Central memory CD8-positive, alpha-beta T cell (primary cell): ENCODE results near the gene LRRFIP1.
"Not testable (repeated sequence)": the region's sequence is repeated elsewhere in the genome, so short reads cannot be mapped to it uniquely, and the experiment has no call there.

Experiments
- ATAC-seq: fragments of 150-1000 bp; cut with Tn5 transposase; replicated peaks from 2 replicates; pipeline ENCODE4 v1.10.0; 2022; ENCODE audit warnings: mild to moderate bottlenecking, moderate FRiP score, moderate number of reproducible peaks; ENCODE audit not compliant: poor library complexity, severe bottlenecking; ENCODE audit errors: extremely low read depth
- DNase-seq, 2 donors: peaks; one replicate each; pipeline ENCODE4 v3.0.0; 2021; ENCODE audit warnings: low spot score in 2 of 2
- H3K27ac Mint-ChIP-seq: one replicate; pipeline ENCODE4 v1.8.0; 2022; ENCODE audit warnings: low read depth, mild to moderate bottlenecking, moderate library complexity, mixed read lengths
- H3K27me3 Mint-ChIP-seq: one replicate; pipeline ENCODE4 v1.8.0; 2022; ENCODE audit warnings: mixed read lengths
- H3K36me3 Mint-ChIP-seq: one replicate; pipeline ENCODE4 v1.8.0; 2022; ENCODE audit warnings: mild to moderate bottlenecking, moderate library complexity, mixed read lengths; ENCODE audit not compliant: insufficient read depth
- H3K4me1 Mint-ChIP-seq: one replicate; pipeline ENCODE4 v1.8.0; 2022; ENCODE audit warnings: mixed read lengths
- H3K4me3 Mint-ChIP-seq: one replicate; pipeline ENCODE4 v1.8.0; 2022; ENCODE audit warnings: mild to moderate bottlenecking, moderate library complexity, mixed read lengths
- H3K9me3 Mint-ChIP-seq: one replicate; pipeline ENCODE4 v1.8.0; 2022; ENCODE audit warnings: mixed read lengths

Gene LRRFIP1

DNA sequence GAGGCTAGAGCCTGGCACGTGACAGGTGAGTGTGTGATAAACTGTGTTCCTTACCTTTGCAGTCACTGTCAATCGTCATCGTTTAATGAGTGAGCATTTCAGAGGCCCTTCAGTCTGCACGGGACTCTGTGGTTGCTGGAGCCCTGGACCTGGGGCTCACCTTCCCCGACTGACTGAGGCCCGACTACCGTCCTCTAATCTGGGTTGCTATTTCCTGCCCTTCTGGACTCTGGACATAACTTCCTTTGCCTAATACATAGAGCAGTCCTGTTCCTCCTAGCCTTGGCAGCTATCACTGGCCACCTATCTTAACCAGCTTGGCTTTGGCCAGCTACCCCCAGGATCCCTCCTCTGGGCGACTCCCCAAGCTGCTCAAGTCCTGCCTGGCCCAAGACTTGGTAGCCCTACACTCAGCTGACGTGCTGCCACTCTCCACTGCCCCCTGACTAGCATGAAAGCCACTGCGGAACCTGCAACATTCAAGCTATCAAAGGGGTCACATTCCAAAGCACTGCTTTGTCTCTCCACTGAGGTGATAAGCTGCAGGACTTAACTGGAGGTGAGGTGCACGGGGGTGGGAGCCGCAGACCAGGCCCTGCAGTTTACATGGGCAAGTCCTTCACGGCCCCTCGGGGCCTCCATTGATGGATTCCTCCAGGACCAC lies 25.8 kb upstream of the LRRFIP1 start:
- Mint-ChIP-seq H3K4me1 (peaks cover 20% of the 10 kb centered on the region), H3K27ac (no peak overlapping the region), H3K9me3 (no peaks in the 10 kb centered on the region), H3K27me3 (no peaks in the 10 kb centered on the region), H3K36me3 (no peaks in the 10 kb centered on the region), H3K4me3 (no peak overlapping the region)
- DNase-seq: no peak
- ATAC-seq: no peak

- no peak for ATAC-seq
- Mint-ChIP-seq H3K4me3 (no peak overlapping the region), H3K27ac (no peak overlapping the region)
These were observed 25.0 kb upstream of the LRRFIP1 start for GRCh38 chr2:237602409-237602808.

DNA sequence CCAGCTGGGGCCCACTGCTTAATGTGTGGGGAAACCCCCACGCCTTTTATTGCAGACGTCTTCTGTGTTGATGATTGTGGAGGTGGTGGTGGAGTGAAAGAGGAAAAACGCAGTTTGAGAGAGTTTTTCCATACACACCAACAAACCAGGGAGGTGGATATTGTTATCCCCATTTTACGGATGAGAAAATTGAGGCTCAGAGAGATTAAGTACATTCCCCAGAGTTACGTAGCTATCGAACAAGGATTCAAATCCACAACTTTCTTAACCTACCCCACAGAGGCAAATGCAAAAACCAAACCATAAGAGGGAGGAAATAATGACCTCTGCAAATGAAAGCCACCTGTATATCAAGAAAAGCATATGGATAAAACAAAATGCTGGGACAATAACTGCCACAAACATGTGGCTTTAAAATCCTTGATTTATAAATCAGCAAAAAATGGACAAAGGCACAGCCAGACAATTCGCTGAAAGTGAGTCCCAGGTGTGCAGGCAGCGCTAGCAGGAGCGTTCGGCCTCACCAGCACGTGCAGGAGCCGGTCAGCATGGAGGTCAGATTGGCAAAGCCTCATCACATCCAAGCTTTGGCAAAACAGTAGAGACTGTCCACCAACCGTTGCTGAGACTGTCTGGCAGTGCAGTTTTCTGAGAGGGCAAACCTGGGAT lies 24.2 kb upstream of the LRRFIP1 start:
- peaks cover 15% of the 10 kb centered on the region for H3K4me1 Mint-ChIP-seq
- ATAC-seq (no peak), DNase-seq (no peak)
- no peaks in the 10 kb centered on the region for H3K36me3 Mint-ChIP-seq
- H3K4me3 Mint-ChIP-seq: peak overlapping the region; percentile 50
- peak overlapping the region; percentile 73 for H3K27ac Mint-ChIP-seq
- peaks cover 13% of the 10 kb centered on the region for H3K27me3 Mint-ChIP-seq
- H3K9me3 Mint-ChIP-seq: no peaks in the 10 kb centered on the region

More at GRCh38 chr2:237602409-237602808, 25.0 kb upstream of the LRRFIP1 start:
- no peaks in the 10 kb centered on the region for H3K9me3 Mint-ChIP-seq
- peaks cover 5% of the 10 kb centered on the region for H3K27me3 Mint-ChIP-seq
- no peaks in the 10 kb centered on the region for H3K36me3 Mint-ChIP-seq
- H3K4me1 Mint-ChIP-seq: peaks cover 20% of the 10 kb centered on the region
- DNase-seq: no peak

- H3K27ac Mint-ChIP-seq: peak overlapping the region; percentile 73
- H3K4me3 Mint-ChIP-seq: peak overlapping the region; percentile 50
- peaks cover 15% of the 10 kb centered on the region for H3K4me1 Mint-ChIP-seq
- no peaks in the 10 kb centered on the region for H3K36me3 Mint-ChIP-seq
- no peaks in the 10 kb centered on the region for H3K9me3 Mint-ChIP-seq
- DNase-seq (peak; percentile 37 to 48), ATAC-seq (peak; percentile 97)
- peaks cover 19% of the 10 kb centered on the region for H3K27me3 Mint-ChIP-seq
These were observed 23.5 kb upstream of the LRRFIP1 start for GRCh38 chr2:237603718-237604362.

DNA sequence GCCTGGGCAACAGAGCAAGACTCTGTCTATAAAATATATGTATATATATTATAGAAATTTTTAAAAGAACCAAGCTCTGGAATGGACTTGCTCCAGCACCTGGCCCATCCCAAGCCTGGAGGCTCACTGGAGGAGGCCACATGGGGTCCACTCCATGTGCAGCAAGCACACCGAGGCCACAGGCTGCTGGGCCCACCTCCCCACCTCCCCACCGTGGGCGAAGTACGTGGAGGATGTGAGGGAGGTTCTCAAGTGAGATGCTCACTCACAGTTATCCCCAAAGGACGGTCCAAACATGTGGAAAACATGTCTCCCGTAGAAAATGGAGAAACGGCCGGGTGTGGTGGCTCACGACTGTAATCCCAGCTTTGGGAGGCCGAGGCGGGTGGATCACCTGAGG lies 23.0 kb upstream of the LRRFIP1 start:
- DNase-seq (no peak), ATAC-seq (no peak)
- peaks cover 25% of the 10 kb centered on the region for H3K27me3 Mint-ChIP-seq
- no peak overlapping the region for H3K4me3 Mint-ChIP-seq
- H3K9me3 Mint-ChIP-seq: no peaks in the 10 kb centered on the region
- no peak overlapping the region for H3K27ac Mint-ChIP-seq
- H3K4me1 Mint-ChIP-seq: peaks cover 15% of the 10 kb centered on the region
- no peaks in the 10 kb centered on the region for H3K36me3 Mint-ChIP-seq

DNA sequence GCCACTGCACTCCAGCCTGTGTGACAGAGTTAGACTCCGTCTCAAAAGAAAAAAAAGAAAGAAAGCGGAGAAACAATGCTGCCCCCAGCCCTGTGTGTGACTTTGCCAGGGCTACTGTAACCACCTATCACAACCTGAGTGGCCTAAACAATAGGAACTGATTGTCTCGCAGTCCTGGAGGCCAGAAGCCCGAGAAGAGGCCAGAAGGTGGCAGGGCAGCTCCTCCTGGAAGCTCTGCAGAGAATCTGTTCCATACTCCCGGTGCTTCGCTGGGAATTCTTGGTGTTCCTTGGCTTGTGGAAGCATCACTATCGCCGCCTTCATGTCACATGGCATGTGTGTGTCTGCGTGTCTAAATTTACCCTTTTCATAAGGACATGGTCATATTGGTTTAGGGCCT lies 22.4 kb upstream of the LRRFIP1 start:
- Mint-ChIP-seq H3K27me3 (peaks cover 31% of the 10 kb centered on the region), H3K4me1 (peaks cover 15% of the 10 kb centered on the region), H3K36me3 (no peaks in the 10 kb centered on the region), H3K4me3 (no peak overlapping the region), H3K27ac (no peak overlapping the region), H3K9me3 (no peaks in the 10 kb centered on the region)
- ATAC-seq (no peak), DNase-seq (no peak)

GRCh38 chr2:237606522-237606921 lies 20.9 kb upstream of the LRRFIP1 start:
- peaks cover 38% of the 10 kb centered on the region for H3K27me3 Mint-ChIP-seq
- not testable (repeated sequence) for H3K36me3 Mint-ChIP-seq, H3K9me3 Mint-ChIP-seq, DNase-seq, H3K27ac Mint-ChIP-seq, H3K4me3 Mint-ChIP-seq, ATAC-seq
- peaks cover 15% of the 10 kb centered on the region for H3K4me1 Mint-ChIP-seq

GRCh38 chr2:237612527-237613357 lies 14.6 kb upstream of the LRRFIP1 start:
- Mint-ChIP-seq H3K27me3 (peaks cover 30% of the 10 kb centered on the region), H3K36me3 (no peaks in the 10 kb centered on the region), H3K27ac (no peak overlapping the region), H3K4me1 (peaks cover 6% of the 10 kb centered on the region), H3K9me3 (no peaks in the 10 kb centered on the region), H3K4me3 (no peak overlapping the region)
- no peak for ATAC-seq
- DNase-seq: no peak

DNA sequence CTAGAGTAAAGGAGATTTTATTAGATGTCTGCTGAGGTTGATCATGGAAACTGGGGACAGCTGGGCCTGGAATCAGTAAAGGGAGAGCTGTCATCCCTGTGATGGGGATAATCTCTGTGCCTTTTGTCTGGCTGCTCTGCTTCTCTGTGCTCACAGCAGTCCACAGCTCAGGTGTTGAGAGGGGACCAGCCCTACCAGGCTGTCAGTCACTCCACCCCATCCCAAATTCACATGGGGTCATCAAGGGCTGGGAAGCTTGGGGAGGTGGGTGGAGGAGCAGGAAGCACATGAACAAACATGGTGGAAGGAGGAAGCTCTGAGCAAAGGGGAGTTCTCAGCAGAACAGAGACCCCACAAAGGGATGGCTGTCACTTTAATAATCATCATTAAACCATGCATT lies 13.7 kb upstream of the LRRFIP1 start:
- no peak for ATAC-seq
- H3K27ac Mint-ChIP-seq: no peak overlapping the region
- no peaks in the 10 kb centered on the region for H3K9me3 Mint-ChIP-seq
- H3K36me3 Mint-ChIP-seq: no peaks in the 10 kb centered on the region
- no peak overlapping the region for H3K4me3 Mint-ChIP-seq
- DNase-seq: no peak
- H3K4me1 Mint-ChIP-seq: peaks cover 6% of the 10 kb centered on the region
- H3K27me3 Mint-ChIP-seq: peaks cover 25% of the 10 kb centered on the region

- no peak for ATAC-seq
- Mint-ChIP-seq H3K4me3 (no peak overlapping the region), H3K27me3 (peaks cover 22% of the 10 kb centered on the region), H3K9me3 (no peaks in the 10 kb centered on the region), H3K27ac (no peak overlapping the region), H3K4me1 (peaks cover 6% of the 10 kb centered on the region), H3K36me3 (no peaks in the 10 kb centered on the region)
- no peak for DNase-seq
These were observed 13.2 kb upstream of the LRRFIP1 start for GRCh38 chr2:237614151-237614720.

DNA sequence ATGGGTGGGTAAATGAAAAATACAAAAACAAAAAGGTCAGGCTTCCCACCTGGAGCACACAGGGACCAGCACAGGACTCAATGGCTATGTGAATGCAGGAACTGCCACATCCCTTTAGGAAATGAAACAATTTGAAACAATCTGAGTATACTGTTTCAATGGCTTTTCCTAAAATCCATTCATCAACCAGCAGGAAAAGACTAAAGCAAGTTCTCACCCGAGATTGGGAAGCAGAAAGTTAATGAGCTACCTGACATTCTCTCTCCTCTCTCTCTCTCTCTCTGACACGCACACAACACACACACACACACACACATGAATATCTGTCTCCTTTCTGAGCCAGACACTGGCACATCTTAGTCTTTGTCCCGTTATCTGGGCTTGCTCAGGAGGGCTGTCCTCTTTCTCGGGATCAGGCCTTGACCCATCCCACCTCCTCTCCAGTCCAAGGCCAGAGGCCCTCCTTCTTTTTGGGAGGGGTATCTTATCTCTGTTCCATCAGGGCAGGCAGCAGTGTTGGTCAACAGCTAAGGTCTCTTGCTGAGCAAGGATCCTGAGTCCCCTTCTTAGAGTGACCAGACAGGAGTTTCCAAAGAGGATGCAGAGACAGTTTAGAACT lies 11.6 kb upstream of the LRRFIP1 start:
- Mint-ChIP-seq H3K27ac (no peak overlapping the region), H3K4me3 (no peak overlapping the region), H3K36me3 (no peaks in the 10 kb centered on the region), H3K4me1 (peaks cover 6% of the 10 kb centered on the region), H3K27me3 (peaks cover 7% of the 10 kb centered on the region), H3K9me3 (no peaks in the 10 kb centered on the region)
- ATAC-seq (no peak), DNase-seq (no peak)

DNA sequence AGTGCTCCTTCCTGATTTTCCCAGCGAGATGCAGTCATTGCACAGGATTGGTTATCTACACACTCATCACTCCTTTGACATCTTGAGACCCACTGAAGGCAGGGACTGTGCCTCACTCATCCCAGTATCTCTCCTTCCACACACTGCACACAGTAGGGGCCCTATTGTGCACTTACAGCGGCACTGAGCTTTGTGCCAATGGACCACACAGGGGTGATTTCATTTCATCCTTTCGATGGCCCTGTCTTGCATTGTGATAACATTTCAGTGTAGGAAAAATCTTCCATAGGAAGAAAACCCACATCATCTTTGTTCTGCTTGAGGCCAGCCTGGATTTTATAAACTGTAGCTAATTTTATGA lies 11.0 kb upstream of the LRRFIP1 start:
- Mint-ChIP-seq H3K36me3 (no peaks in the 10 kb centered on the region), H3K4me1 (peaks cover 6% of the 10 kb centered on the region), H3K27me3 (peaks cover 10% of the 10 kb centered on the region), H3K4me3 (no peak overlapping the region), H3K27ac (no peak overlapping the region), H3K9me3 (no peaks in the 10 kb centered on the region)
- ATAC-seq (no peak), DNase-seq (no peak)
